ENCODE results near the gene CNTNAP5. TPM values are rescaled to one million over a fixed set of nuclear protein-coding genes. Genes with fewer than 3 reads are reported as not detected.

Gene CNTNAP5
- total and polyA plus RNA-seq, 2 of the 8 experiments (the other 6 are each of a cell fraction or from before 2014, with no cell fraction given), result 0.11 to 0.76 TPM

- Histone ChIP-seq H4K91ac (replicated peaks; ENCODE audit: insufficient read length, low read length) (no peak overlapping the region), H2BK15ac (ENCODE audit: low read length) (no peak overlapping the region), H2AFZ (ENCODE audit: low read length) (no peak overlapping the region), H2AK5ac (ENCODE audit: low read depth, low read length) (no peak overlapping the region), H3K27ac (ENCODE audit: low read depth, low read length) (no peak overlapping the region), H3K36me3 (ENCODE audit: control insufficient read depth in 2 of 4, insufficient read depth in 4 of 4, low read length in 3 of 4) (no peaks in the 10 kb centered on the region), H3K27me3 (replicated peaks in 1 of 4; ENCODE audit: control insufficient read depth in 3 of 4, extremely low read depth in 1 of 4, insufficient read depth in 3 of 4, low read length in 3 of 4) (no peaks in the 10 kb centered on the region), H3K9ac (replicated peaks in 1 of 4; ENCODE audit: extremely low read depth in 1 of 4, low read depth in 3 of 4, low read length in 3 of 4) (no peak overlapping the region), H2BK20ac (ENCODE audit: low read length) (no peak overlapping the region), H3K4me3 (ENCODE audit: extremely low read depth in 1 of 4, insufficient read depth in 2 of 4, low read depth in 3 of 4, low read length in 4 of 4) (no peak overlapping the region), H3K23ac (ENCODE audit: insufficient read length) (no peak overlapping the region), H3K56ac (replicated peaks; ENCODE audit: insufficient read length, low read depth, low read length) (no peak overlapping the region), H3K4me1 (replicated peaks in 1 of 4; ENCODE audit: control insufficient read depth in 3 of 4, insufficient read depth in 4 of 4, low read length in 3 of 4) (no peaks in the 10 kb centered on the region), H2BK5ac (ENCODE audit: low read depth, low read length) (no peak overlapping the region), H3K9me3 (ENCODE audit: insufficient read depth in 2 of 2, low read depth in 1 of 2, low read length in 1 of 2) (no peaks in the 10 kb centered on the region), H3K79me1 (ENCODE audit: low read depth, low read length) (no peaks in the 10 kb centered on the region), H3K18ac (ENCODE audit: extremely low read depth, low read length) (no peak overlapping the region), H3K4me2 (ENCODE audit: insufficient read depth in 1 of 2, low read depth in 2 of 2, low read length in 2 of 2) (no peak overlapping the region), H4K8ac (ENCODE audit: extremely low read depth, insufficient read depth, low read length) (no peak overlapping the region), H4K5ac (ENCODE audit: insufficient read length, low read depth, low read length) (no peak overlapping the region), H3K79me2 (ENCODE audit: control insufficient read depth in 1 of 2, insufficient read depth in 2 of 2, low read length in 2 of 2) (no peaks in the 10 kb centered on the region), H2BK12ac (ENCODE audit: low read depth, low read length) (no peak overlapping the region), H3K4ac (replicated peaks; ENCODE audit: insufficient read length, low read depth, low read length) (no peak overlapping the region), H3K14ac (ENCODE audit: insufficient read length) (no peak overlapping the region), H2BK120ac (replicated peaks; ENCODE audit: low read depth, low read length) (no peak overlapping the region), H4K20me1 (replicated peaks in 1 of 2; ENCODE audit: control insufficient read depth in 1 of 2, insufficient read depth in 2 of 2, low read length in 2 of 2) (no peaks in the 10 kb centered on the region), H3K23me2 (ENCODE audit: low read depth, low read length) (no peaks in the 10 kb centered on the region)
- DNase-seq (ENCODE audit: low read depth in 1 of 2, low spot score in 2 of 2) (no peak), FAIRE-seq (no peak)
- TF ChIP-seq TBP (IDR thresholded peaks at IDR 0.05; ENCODE audit: low read depth, low read length), result no peak
- TF ChIP-seq SP2 (IDR thresholded peaks at IDR 0.05; ENCODE audit: low read length), result no peak
- TF ChIP-seq CTCF (IDR thresholded peaks at IDR 0.05; ENCODE audit: control extremely low read depth in 1 of 3, insufficient read depth in 1 of 3, low read depth in 1 of 3, low read length in 3 of 3), result no peak
- TF ChIP-seq SP4 (IDR thresholded peaks at IDR 0.05; ENCODE audit: low read length), result no peak
- TF ChIP-seq RXRA (IDR thresholded peaks at IDR 0.05; ENCODE audit: insufficient read depth, low read depth, low read length), result no peak
- no peak for TF ChIP-seq CREB1 (IDR thresholded peaks at IDR 0.05)
- TF ChIP-seq RNF2 (IDR thresholded peaks at IDR 0.05; ENCODE audit: borderline replicate concordance, low read depth, low read length, missing control alignments, poor library complexity, severe bottlenecking), result no peak
- no peak for TF ChIP-seq RBBP5 (IDR thresholded peaks at IDR 0.05; ENCODE audit: borderline replicate concordance, low read depth, low read length)
- no peak for TF ChIP-seq BCL11A (IDR thresholded peaks at IDR 0.05; ENCODE audit: low read depth in 2 of 2, low read length in 2 of 2)
- POLR2A ChIA-PET (ENCODE audit: partially characterized antibody), result no interaction called here
- CTCF ChIA-PET (ENCODE audit: partially characterized antibody), result no interaction called here
These were observed 771.6 kb downstream of the CNTNAP5 start for GRCh38 chr2:124796647-124797046.

Data from H1 (cell line).